ENCODE results near the gene SNAI1. TPM values are rescaled to one million over a fixed set of nuclear protein-coding genes. Genes with fewer than 3 reads are reported as not detected.
A peak's percentile ranks its signal among the peaks of the same experiment; 100 is the strongest.

The SNAI1 gene
- total and polyA plus RNA-seq, 3 experiments from 2014 or later: 0.42 to 0.60 (median 0.49) TPM

DNA sequence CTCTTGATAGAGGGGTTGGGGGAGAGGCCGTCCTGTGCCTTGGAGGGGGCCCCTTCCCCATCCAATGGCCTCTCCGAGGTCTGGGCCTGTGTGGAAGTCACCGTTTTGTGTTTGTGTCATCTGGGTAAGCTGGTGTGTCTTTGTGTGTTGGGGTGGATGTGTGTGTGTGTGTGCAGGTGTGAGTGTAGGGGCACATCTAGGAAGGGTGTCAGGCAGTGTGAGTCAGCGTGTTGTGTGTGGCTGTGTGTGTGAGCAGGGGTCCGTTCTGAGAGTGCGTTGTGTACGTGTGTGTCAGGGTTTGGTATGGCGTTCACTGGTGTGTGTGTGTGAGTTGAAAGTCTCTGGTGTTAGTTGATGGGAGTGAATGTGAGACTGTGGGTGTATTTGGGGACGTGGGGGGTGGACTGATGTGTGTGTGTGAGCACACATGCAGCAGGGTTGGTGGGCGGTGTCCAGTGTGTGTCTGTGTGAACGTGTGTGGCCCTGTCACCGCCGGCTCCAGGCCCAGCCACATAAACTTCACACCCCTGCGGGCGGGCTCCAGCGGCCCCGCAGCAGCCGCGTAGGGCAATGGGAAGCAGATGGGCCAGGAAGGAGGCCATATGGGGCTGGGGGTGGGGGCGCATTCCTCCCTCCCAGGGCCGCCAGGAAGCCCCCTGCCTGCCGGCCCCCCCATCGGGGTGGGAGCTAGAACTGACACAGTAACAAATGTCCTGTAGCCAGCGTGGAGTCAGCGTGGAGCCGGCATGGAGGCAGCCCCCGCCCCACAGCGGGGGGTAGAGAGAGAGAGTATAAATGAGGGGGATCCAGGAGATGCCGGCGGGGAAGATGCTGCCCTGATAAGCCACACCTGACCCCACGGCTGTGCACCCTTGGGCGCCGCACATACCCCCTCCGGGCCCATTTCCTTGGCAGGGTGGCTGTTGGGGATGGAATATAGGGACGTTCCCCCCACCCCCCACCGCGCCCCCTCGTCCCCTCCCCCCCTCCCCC, 32.1 kb downstream of the SNAI1 start:
- Mint-ChIP-seq H3K27me3 (peaks cover 8 to 12% of the 10 kb centered on the region in 2 donors), H3K4me3 (no peak overlapping the region), H3K9me3 (no peaks in the 10 kb centered on the region), H3K36me3 (no peaks in the 10 kb centered on the region), H3K27ac (peak overlapping the region in 1 of 8 donors; percentile 51), H3K4me1 (peaks cover 0 to 8% (median 3%) of the 10 kb centered on the region in 3 donors)
- no peaks in the 10 kb centered on the region for H3K36me3 ChIP-seq (ENCODE audit: insufficient read depth, low read length)
- no peak overlapping the region for H3K27ac ChIP-seq (ENCODE audit: low read depth, low read length)
- no peak overlapping the region for H3K4me3 ChIP-seq (ENCODE audit: low read length)
- CTCF ChIA-PET: no interaction called here
- DNase-seq: no peak
- POLR2A ChIA-PET: no interaction called here
- no peaks in the 10 kb centered on the region for H3K27me3 ChIP-seq (ENCODE audit: insufficient read depth, low read length, poor library complexity, severe bottlenecking)
- H3K9me3 ChIP-seq (ENCODE audit: low read length): no peaks in the 10 kb centered on the region
- H3K4me1 ChIP-seq (ENCODE audit: insufficient read depth, low read length): peaks cover 5% of the 10 kb centered on the region

DNA sequence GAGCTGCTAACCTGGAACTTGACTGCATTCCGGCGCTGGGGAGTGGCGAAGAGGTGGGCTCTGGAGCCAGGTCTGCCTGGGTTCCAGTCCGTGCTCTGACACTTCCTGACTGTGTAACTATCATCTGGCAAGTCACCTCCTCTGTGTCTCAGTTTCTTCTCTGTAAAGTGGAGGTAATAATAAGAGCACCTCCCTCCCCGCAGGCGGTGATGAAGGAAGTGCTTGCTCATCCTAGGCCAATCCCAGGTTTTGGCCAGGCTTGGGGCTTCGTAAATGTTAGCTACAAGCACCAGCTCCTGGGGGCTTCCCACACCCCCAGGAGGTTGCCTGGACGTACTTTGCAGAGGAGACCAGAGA, 32.8 kb downstream of the SNAI1 start:
- CTCF ChIA-PET: no interaction called here

DNA sequence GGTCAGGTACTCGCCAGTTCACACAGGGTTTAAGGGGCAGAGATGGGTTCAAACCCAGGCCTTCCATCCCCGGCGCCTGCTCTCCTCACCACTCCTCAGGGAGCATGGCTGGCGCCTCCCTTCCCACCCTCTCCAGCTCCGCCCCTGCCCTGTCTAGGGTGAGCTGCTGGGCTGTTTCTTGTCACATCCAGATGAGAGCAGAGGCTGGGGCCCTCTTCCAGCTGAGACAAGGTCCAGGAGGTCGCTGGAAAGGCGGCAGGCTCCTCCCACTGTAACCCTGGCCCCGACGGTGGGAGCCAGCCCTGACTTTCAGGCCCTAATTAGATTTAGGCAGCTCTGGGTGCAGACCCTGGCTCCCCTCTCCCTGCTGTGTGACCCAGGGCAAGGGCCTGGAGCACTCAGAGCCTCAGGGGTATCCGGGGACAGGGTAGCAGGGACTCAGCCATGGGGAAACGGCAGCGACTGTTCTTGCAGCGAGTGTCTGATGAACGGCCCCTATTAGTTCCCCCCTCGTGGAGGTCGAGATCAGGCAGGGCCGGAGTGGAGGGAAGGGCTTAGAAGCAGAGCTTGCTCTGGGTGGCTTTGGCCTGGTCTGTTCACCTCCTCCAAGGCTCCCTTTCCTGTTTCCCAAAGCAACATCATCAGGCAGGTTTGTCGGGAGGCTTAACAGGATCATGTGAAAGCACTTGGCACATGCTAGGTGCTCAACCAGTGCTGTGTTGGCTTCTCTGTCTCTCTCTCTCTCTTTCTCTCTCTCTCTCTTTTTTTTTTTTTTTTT, 33.4 kb downstream of the SNAI1 start:
- ChIA-PET POLR2A (no interaction called here), CTCF (interaction anchor here (0.6 kb wide), 1 partner anchor 348 kb away, joined by 3 read pairs; no protein-coding TSS in a partner anchor)
- H3K4me1 Mint-ChIP-seq: peaks cover 0 to 8% (median 3%) of the 10 kb centered on the region in 3 donors
- H3K4me3 Mint-ChIP-seq: no peak overlapping the region
- Histone ChIP-seq H3K36me3 (ENCODE audit: insufficient read depth, low read length) (no peaks in the 10 kb centered on the region), H3K4me1 (ENCODE audit: insufficient read depth, low read length) (peaks cover 5% of the 10 kb centered on the region), H3K27ac (ENCODE audit: low read depth, low read length) (no peak overlapping the region), H3K9me3 (ENCODE audit: low read length) (no peaks in the 10 kb centered on the region), H3K4me3 (ENCODE audit: low read length) (no peak overlapping the region), H3K27me3 (ENCODE audit: insufficient read depth, low read length, poor library complexity, severe bottlenecking) (no peaks in the 10 kb centered on the region)
- no peaks in the 10 kb centered on the region for H3K36me3 Mint-ChIP-seq
- no peak for DNase-seq
- no peaks in the 10 kb centered on the region for H3K9me3 Mint-ChIP-seq
- H3K27ac Mint-ChIP-seq: no peak overlapping the region
- peaks cover 8% of the 10 kb centered on the region in 2 donors for H3K27me3 Mint-ChIP-seq

More for the DNA sequence above, 32.8 kb downstream of the SNAI1 start:
- no peaks in the 10 kb centered on the region for H3K9me3 Mint-ChIP-seq
- H3K27me3 Mint-ChIP-seq: peaks cover 8% of the 10 kb centered on the region in 2 donors
- POLR2A ChIA-PET: no interaction called here
- Histone ChIP-seq H3K4me3 (ENCODE audit: low read length) (no peak overlapping the region), H3K36me3 (ENCODE audit: insufficient read depth, low read length) (no peaks in the 10 kb centered on the region), H3K9me3 (ENCODE audit: low read length) (no peaks in the 10 kb centered on the region), H3K27me3 (ENCODE audit: insufficient read depth, low read length, poor library complexity, severe bottlenecking) (no peaks in the 10 kb centered on the region), H3K27ac (ENCODE audit: low read depth, low read length) (no peak overlapping the region), H3K4me1 (ENCODE audit: insufficient read depth, low read length) (peaks cover 5% of the 10 kb centered on the region)
- no peak overlapping the region for H3K27ac Mint-ChIP-seq
- no peak for DNase-seq
- no peak overlapping the region for H3K4me3 Mint-ChIP-seq
- H3K4me1 Mint-ChIP-seq: peaks cover 0 to 8% (median 3%) of the 10 kb centered on the region in 3 donors
- H3K36me3 Mint-ChIP-seq: no peaks in the 10 kb centered on the region

DNA sequence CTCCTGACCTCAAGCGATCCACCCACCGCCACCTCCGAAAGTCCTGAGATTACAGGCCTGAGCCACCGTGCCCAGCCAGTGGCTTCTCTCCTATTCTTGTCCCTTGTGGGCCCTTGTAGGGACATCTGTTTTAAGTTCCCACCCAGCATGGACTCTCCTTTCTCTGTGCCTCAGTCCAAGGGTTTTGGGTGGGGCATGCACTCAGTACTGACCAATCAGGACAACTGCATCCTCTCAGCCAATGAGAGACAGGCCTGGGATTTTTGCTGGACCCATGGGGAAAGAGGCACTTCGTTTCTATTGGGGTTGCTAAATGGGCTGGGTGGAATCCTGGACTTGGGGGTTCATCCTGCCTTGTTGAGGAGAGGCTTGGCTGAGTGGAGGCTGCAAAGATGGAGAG, 34.4 kb downstream of the SNAI1 start:
- H3K27ac ChIP-seq (ENCODE audit: low read depth, low read length): no peak overlapping the region
- ChIA-PET CTCF (interaction anchor here (0.6 kb wide), 1 partner anchor 347 kb away, joined by 3 read pairs; no protein-coding TSS in a partner anchor), POLR2A (interaction anchor here (0.6 kb wide), 1 partner anchor 20 kb away, joined by 7 read pairs; no protein-coding TSS in a partner anchor)
- H3K4me3 ChIP-seq (ENCODE audit: low read length): no peak overlapping the region
- Mint-ChIP-seq H3K27ac (no peak overlapping the region), H3K36me3 (no peaks in the 10 kb centered on the region), H3K9me3 (no peaks in the 10 kb centered on the region), H3K4me3 (no peak overlapping the region), H3K4me1 (peaks cover 0 to 6% (median 3%) of the 10 kb centered on the region in 3 donors), H3K27me3 (peaks cover 8% of the 10 kb centered on the region in 2 donors)
- H3K27me3 ChIP-seq (ENCODE audit: insufficient read depth, low read length, poor library complexity, severe bottlenecking): no peaks in the 10 kb centered on the region
- DNase-seq: no peak
- H3K4me1 ChIP-seq (ENCODE audit: insufficient read depth, low read length): peaks cover 5% of the 10 kb centered on the region
- no peaks in the 10 kb centered on the region for H3K36me3 ChIP-seq (ENCODE audit: insufficient read depth, low read length)
- H3K9me3 ChIP-seq (ENCODE audit: low read length): no peaks in the 10 kb centered on the region

DNA sequence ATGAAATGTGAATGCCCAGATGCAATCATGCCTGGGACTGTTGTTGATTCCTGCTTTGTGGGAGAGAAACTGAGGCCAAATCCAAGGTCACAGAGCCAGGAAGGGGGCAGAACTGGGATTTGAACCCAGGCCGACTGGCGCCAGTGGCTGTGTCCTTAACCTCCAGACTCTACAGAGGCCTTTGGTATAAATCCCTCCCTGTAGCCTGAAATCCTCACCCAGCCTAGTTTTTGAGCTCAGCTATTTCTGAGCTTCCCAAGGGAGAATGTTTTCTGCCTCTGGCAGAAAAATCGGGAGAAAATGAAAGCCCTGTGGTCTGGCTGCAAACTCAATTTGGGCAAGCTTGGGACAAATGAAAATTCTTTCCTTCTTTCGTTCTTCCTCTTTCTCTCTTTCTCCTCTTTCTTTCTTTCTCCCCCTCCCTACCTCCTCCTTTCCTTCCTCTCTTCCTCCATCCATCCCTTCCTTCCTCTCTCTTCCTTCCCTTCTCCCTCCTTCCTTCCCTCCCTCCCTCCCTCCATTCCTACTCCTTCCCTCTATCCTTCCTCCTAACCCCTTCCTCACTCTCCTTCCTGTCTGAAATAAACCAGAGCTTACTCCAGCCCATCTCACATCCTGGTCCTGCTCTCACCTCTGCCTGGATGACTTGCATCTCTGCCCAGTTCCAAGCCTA, 34.9 kb downstream of the SNAI1 start:
- Mint-ChIP-seq H3K27me3 (peaks cover 10% of the 10 kb centered on the region in 2 donors), H3K4me1 (peaks cover 0 to under 1% (median 0%) of the 10 kb centered on the region in 3 donors), H3K36me3 (no peaks in the 10 kb centered on the region), H3K27ac (no peak overlapping the region), H3K9me3 (no peaks in the 10 kb centered on the region), H3K4me3 (no peak overlapping the region)
- no peaks in the 10 kb centered on the region for H3K4me1 ChIP-seq (ENCODE audit: insufficient read depth, low read length)
- H3K27ac ChIP-seq (ENCODE audit: low read depth, low read length): no peak overlapping the region
- ChIA-PET CTCF (no interaction called here), POLR2A (interaction anchor here (0.6 kb wide), 1 partner anchor 21 kb away, joined by 7 read pairs; no protein-coding TSS in a partner anchor)
- H3K27me3 ChIP-seq (ENCODE audit: insufficient read depth, low read length, poor library complexity, severe bottlenecking): no peaks in the 10 kb centered on the region
- DNase-seq: no peak
- H3K9me3 ChIP-seq (ENCODE audit: low read length): no peaks in the 10 kb centered on the region
- H3K36me3 ChIP-seq (ENCODE audit: insufficient read depth, low read length): no peaks in the 10 kb centered on the region
- H3K4me3 ChIP-seq (ENCODE audit: low read length): no peak overlapping the region

DNA sequence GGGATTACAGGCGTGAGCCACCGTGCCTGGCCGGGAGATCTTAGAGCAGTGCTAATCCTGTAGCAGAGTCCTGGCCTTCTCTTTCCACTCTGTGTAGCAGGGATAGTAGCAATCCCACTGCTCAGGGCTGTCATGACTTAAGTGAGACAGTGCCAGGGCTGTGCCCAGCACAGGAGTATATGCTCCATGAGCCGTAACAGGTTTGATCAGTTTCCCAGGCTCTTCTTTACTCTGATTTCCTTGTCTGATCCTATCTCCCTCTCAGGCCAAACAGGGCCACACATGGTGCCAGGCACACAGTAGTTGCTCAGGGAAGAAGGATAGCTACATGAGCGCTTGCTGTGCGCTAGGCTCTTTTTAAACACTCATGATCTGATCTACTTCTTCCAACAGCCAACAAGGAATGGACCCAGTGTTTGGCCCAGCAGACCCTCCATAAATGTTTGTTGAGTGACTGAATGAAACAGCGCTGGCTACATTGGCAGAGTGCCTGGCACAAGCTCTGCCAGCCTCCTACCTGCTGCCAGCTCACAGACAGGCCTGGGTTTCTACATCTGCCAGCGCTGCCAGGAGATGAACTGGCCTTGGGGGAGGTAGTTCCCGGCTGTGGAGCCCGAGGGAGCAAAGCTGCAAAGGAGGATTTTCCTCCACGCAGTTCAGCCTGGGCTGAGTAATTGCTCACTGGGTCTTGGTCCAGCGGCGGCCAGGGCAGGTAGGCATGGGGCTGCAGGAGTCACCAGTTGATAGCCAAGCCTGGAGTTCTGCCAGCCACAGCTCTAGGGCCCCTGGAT, 36.9 kb downstream of the SNAI1 start:
- POLR2A ChIA-PET: no interaction called here

DNA sequence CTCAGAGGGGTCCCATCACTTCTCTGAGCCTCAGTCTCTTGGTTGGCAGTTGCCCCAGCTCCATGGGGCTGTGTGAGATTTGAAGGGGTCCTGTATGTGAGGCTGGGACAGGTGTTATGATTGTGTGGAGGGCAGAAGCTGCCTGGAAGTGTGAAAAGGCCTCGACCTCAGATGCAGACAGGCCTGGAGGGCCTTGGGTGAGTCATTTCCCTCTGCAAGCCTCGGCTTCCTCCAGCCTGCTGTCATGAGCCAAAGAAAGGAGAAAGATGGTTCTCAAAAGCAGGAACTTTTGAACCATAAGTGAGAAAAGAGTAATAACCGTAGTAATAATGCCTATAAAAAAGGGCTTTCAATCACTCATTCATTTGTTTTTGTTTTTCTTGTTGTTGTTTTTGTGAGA, 37.5 kb downstream of the SNAI1 start:
- H3K27ac Mint-ChIP-seq: peak overlapping the region in 3 of 8 donors; percentile 32 to 70 (median 50)

More for the DNA sequence above, 36.9 kb downstream of the SNAI1 start:
- Mint-ChIP-seq H3K4me1 (no peaks in the 10 kb centered on the region), H3K9me3 (no peaks in the 10 kb centered on the region), H3K27ac (peak overlapping the region in 1 of 8 donors; percentile 32), H3K4me3 (no peak overlapping the region), H3K27me3 (peaks cover 12 to 19% of the 10 kb centered on the region in 2 donors), H3K36me3 (no peaks in the 10 kb centered on the region)
- Histone ChIP-seq H3K4me1 (ENCODE audit: insufficient read depth, low read length) (no peaks in the 10 kb centered on the region), H3K36me3 (ENCODE audit: insufficient read depth, low read length) (no peaks in the 10 kb centered on the region), H3K27me3 (ENCODE audit: insufficient read depth, low read length, poor library complexity, severe bottlenecking) (no peaks in the 10 kb centered on the region), H3K27ac (ENCODE audit: low read depth, low read length) (no peak overlapping the region), H3K4me3 (ENCODE audit: low read length) (no peak overlapping the region), H3K9me3 (ENCODE audit: low read length) (no peaks in the 10 kb centered on the region)
- CTCF ChIA-PET: no interaction called here
- no peak for DNase-seq

More for the DNA sequence above, 37.5 kb downstream of the SNAI1 start:
- Mint-ChIP-seq H3K36me3 (no peaks in the 10 kb centered on the region), H3K4me1 (no peaks in the 10 kb centered on the region), H3K27me3 (peaks cover 12 to 19% of the 10 kb centered on the region in 2 donors), H3K9me3 (no peaks in the 10 kb centered on the region), H3K4me3 (no peak overlapping the region)
- Histone ChIP-seq H3K4me1 (ENCODE audit: insufficient read depth, low read length) (no peaks in the 10 kb centered on the region), H3K36me3 (ENCODE audit: insufficient read depth, low read length) (no peaks in the 10 kb centered on the region), H3K4me3 (ENCODE audit: low read length) (no peak overlapping the region), H3K27ac (ENCODE audit: low read depth, low read length) (no peak overlapping the region), H3K9me3 (ENCODE audit: low read length) (no peaks in the 10 kb centered on the region), H3K27me3 (ENCODE audit: insufficient read depth, low read length, poor library complexity, severe bottlenecking) (no peaks in the 10 kb centered on the region)
- CTCF ChIA-PET: no interaction called here
- POLR2A ChIA-PET: no interaction called here
- DNase-seq: no peak
